K562 (cell line): ENCODE data around the gene EPHB2. TPM values are rescaled to one million over a fixed set of nuclear protein-coding genes. Genes with fewer than 3 reads are reported as not detected.
"Not testable (repeated sequence)": the region's sequence is repeated elsewhere in the genome, so short reads cannot be mapped to it uniquely, and the experiment has no call there.

Experiments used
- ATAC-seq: fragments of 200-7000 bp; cut with Tn5 transposase; 3 replicates; pipeline ENCODE4 v1.9.1; 2020; ENCODE audit warnings: moderate library complexity
- BruUV-seq: library from RNA; stranded (reverse); fragments of 400-500 nt; replicated peaks from 2 replicates; lab custom pipeline; 2021; lab: Mats Ljungman, UMichigan
- CTCF ChIA-PET: fragments of 300-600 bp; formaldehyde crosslinking; extraction: SDS; loops from one replicate; lab custom pipeline; 2021; ENCODE audit warnings: low intra/inter-chr PET ratio; lab: Yijun Ruan, JAX
- POLR2A ChIA-PET: fragments of 300-600, 350-650 bp; sonication (Branson Sonifier 250); formaldehyde crosslinking; extraction: SDS; loops from one replicate; lab custom pipeline; 2021; ENCODE audit warnings: antibody characterized with exemption, inconsistent platforms; lab: Yijun Ruan, JAX
- DNase-seq, 4 experiments: peaks; one replicate each; pipeline versions ENCODE4 v3.0.0 to v3.0.0-alpha.2; 2011 to 2018; ENCODE audit warnings: low spot score in 3 of 4, mixed read lengths in 3 of 4; ENCODE audit errors: extremely low read depth in 1 of 4
- FAIRE-seq: peaks from 2 replicates; lab custom pipeline; 2011; peaks lifted over from hg19 to GRCh38; lab: Jason Lieb, UNC
- H2AFZ ChIP-seq: 2 replicates; pipeline ENCODE4 v1.6.0; 2011; ENCODE audit warnings: low read depth, low read length, control low read depth, inconsistent platforms
- H3K27ac ChIP-seq: fragments of 200-600 bp; 3 replicates; pipeline ENCODE4 v1.8.0; 2011; ENCODE audit warnings: low read depth, mild to moderate bottlenecking, control low read depth, inconsistent platforms, low read length, moderate library complexity, mixed read lengths; ENCODE audit errors: extremely low read depth
- H3K27me3 ChIP-seq, 2 experiments: fragments of 300-600 bp in 1 of 2; 2 replicates in 1 of 2; 3 replicates in 1 of 2; pipeline versions ENCODE4 v1.6.0 to v1.8.0; 2011; ENCODE audit warnings: inconsistent platforms in 2 of 2, low read length in 2 of 2, mild to moderate bottlenecking in 1 of 2, mixed read lengths in 1 of 2, moderate library complexity in 1 of 2; ENCODE audit not compliant: control insufficient read depth in 2 of 2, insufficient read depth in 2 of 2
- H3K36me3 ChIP-seq: fragments of 300-600 bp; 3 replicates; pipeline ENCODE4 v1.8.0; 2011; ENCODE audit warnings: mild to moderate bottlenecking, low read length, inconsistent platforms; ENCODE audit not compliant: control insufficient read depth, insufficient read depth
- H3K4me1 ChIP-seq, 2 experiments: fragments of 200-600 bp in 1 of 2; replicated peaks in 1 of 2; 2 replicates in 1 of 2; 3 replicates in 1 of 2; pipeline versions ENCODE4 v1.5.1 to v1.8.0; 2011; ENCODE audit warnings: inconsistent platforms in 2 of 2, low read length in 2 of 2, mild to moderate bottlenecking in 1 of 2, mixed read lengths in 1 of 2, moderate library complexity in 1 of 2; ENCODE audit not compliant: control insufficient read depth in 2 of 2, insufficient read depth in 2 of 2
- H3K4me2 ChIP-seq: 2 replicates; pipeline ENCODE4 v1.6.1; 2011; ENCODE audit warnings: low read length, control low read depth, inconsistent platforms, mixed read lengths; ENCODE audit not compliant: insufficient read depth
- H3K4me3 ChIP-seq: fragments of 200-600 bp; sonication (generic), shearing (Covaris generic); 2 replicates; pipeline ENCODE4 v1.5.1; 2016; ENCODE audit warnings: control low read depth, inconsistent platforms
- H3K79me2 ChIP-seq: fragments of 200-600 bp; 3 replicates; pipeline ENCODE4 v1.8.0; 2011; ENCODE audit warnings: low read length, inconsistent platforms; ENCODE audit not compliant: control insufficient read depth, insufficient read depth
- H3K9ac ChIP-seq, 2 experiments: 2 replicates each; pipeline versions ENCODE4 v1.6.0 to v1.6.1; 2011; ENCODE audit warnings: low read depth in 2 of 2, low read length in 2 of 2, control low read depth in 1 of 2, inconsistent platforms in 1 of 2, mild to moderate bottlenecking in 1 of 2, mixed read lengths in 1 of 2; ENCODE audit not compliant: insufficient read depth in 1 of 2
- H3K9me1 ChIP-seq: one replicate; pipeline ENCODE4 v1.6.0; 2011; ENCODE audit warnings: inconsistent platforms, mild to moderate bottlenecking, low read length, moderate library complexity; ENCODE audit not compliant: control insufficient read depth, insufficient read depth
- H3K9me3 ChIP-seq: replicated peaks from 2 replicates; pipeline ENCODE4 v1.5.1; 2011; ENCODE audit warnings: low read depth, low read length, inconsistent platforms; ENCODE audit not compliant: control insufficient read depth, insufficient read depth
- H4K20me1 ChIP-seq: replicated peaks from 2 replicates; pipeline ENCODE4 v1.6.1; 2011; ENCODE audit warnings: low read length, inconsistent platforms, mixed read lengths; ENCODE audit not compliant: control insufficient read depth, insufficient read depth
- CBX3 ChIP-seq, 2 experiments: IDR thresholded peaks; 1 replicate in 1 of 2; 2 replicates in 1 of 2; pipeline ENCODE4 v1.6.1; 2012; ENCODE audit warnings: inconsistent platforms in 2 of 2, low read length in 2 of 2, borderline replicate concordance in 1 of 2, control low read depth in 1 of 2
- FOSL1 ChIP-seq: fragments of 200-800 bp; sonication (Bioruptor generic); conservative IDR thresholded peaks from 2 replicates; pipeline ENCODE4 v1.6.1; 2016; ENCODE audit warnings: missing genetic modification characterization, missing compliant biosample characterization
- FOXO4 ChIP-seq: fragments of 450-650 bp; formaldehyde crosslinking; IDR thresholded peaks from 2 replicates; pipeline ENCODE4 v1.4.0; 2020; ENCODE audit warnings: mild to moderate bottlenecking, moderate library complexity
- RBM17 ChIP-seq: fragments of 200-400 bp; formaldehyde crosslinking; IDR thresholded peaks from 2 replicates; pipeline ENCODE4 v1.6.1; 2017; ENCODE audit warnings: low read depth, mild to moderate bottlenecking, low read length, borderline replicate concordance
- ZBTB8A ChIP-seq: fragments of 450-650 bp; IDR thresholded peaks from 2 replicates; pipeline ENCODE4 v1.6.1; 2018; ENCODE audit warnings: mild to moderate bottlenecking, moderate library complexity; ENCODE audit not compliant: partially characterized antibody
- ZNF146 ChIP-seq: IDR thresholded peaks from one replicate; pipeline ENCODE4 v1.6.1; 2018; ENCODE audit warnings: missing compliant biosample characterization; ENCODE audit not compliant: unreplicated experiment
- ZNF408 ChIP-seq: fragments of 250-450 bp; sonication (Bioruptor Pico); IDR thresholded peaks from 2 replicates; pipeline ENCODE4 v1.4.0; 2020; ENCODE audit warnings: low read depth, mild to moderate bottlenecking, moderate library complexity
- WGBS: fragments of 100-300 bp; shearing (Covaris generic); methylation state at CpG from one replicate; pipeline ENCODE4 v1.1.6; 2016; ENCODE audit warnings: low coverage, mixed read lengths; ENCODE audit not compliant: insufficient coverage; ENCODE audit errors: missing lambda C conversion rate; 5-methylcytosine and 5-hydroxymethylcytosine counted together
- in situ Hi-C: fragments of 300-500 bp; cut with MboI; formaldehyde crosslinking; loops from 4 replicates; pipeline ENCODE4 v1.15.0; 2018; ENCODE audit warnings: inconsistent platforms, mixed read lengths
- intact Hi-C: fragments of 100-400 bp; cut with micrococcal nuclease; formaldehyde crosslinking; loops from 2 replicates; pipeline ENCODE4 v1.14.2; 2022
- polyA plus RNA-seq, 8 experiments: library from polyadenylated mRNA; depleted of rRNA in 4 of 8; stranded (reverse) in 5 of 8; unstranded in 3 of 8; fragments of >200 nt; fragmentation: Nextera tagmentation in 2 of 8; fragmentation: Illumina TruSeq in 1 of 8; extraction: Ambion mirVana in 2 of 8; extraction: Trizol in 1 of 8; gene quantifications; 2 replicates each; pipeline versions ENCODE4 v1.2.1 to v1.2.3, GENCODE V29; 2011 to 2014; ENCODE audit warnings: inconsistent platforms in 1 of 8, missing spikeins in 1 of 8
- total RNA-seq, 7 experiments: library from RNA; depleted of rRNA in 6 of 7; stranded (reverse); fragments of >200 nt in 6 of 7; fragmentation: Illumina TruSeq in 2 of 7; extraction: Trizol in 2 of 7; gene quantifications; 2 replicates each; pipeline versions ENCODE4 v1.2.1 to v1.2.3, GENCODE V29; 2011 to 2021; ENCODE audit warnings: low replicate concordance in 1 of 7

The EPHB2 gene
- total and polyA plus RNA-seq, 9 of the 15 experiments (the other 6 are each of a cell fraction or from before 2014, with no cell fraction given) = not detected

DNA sequence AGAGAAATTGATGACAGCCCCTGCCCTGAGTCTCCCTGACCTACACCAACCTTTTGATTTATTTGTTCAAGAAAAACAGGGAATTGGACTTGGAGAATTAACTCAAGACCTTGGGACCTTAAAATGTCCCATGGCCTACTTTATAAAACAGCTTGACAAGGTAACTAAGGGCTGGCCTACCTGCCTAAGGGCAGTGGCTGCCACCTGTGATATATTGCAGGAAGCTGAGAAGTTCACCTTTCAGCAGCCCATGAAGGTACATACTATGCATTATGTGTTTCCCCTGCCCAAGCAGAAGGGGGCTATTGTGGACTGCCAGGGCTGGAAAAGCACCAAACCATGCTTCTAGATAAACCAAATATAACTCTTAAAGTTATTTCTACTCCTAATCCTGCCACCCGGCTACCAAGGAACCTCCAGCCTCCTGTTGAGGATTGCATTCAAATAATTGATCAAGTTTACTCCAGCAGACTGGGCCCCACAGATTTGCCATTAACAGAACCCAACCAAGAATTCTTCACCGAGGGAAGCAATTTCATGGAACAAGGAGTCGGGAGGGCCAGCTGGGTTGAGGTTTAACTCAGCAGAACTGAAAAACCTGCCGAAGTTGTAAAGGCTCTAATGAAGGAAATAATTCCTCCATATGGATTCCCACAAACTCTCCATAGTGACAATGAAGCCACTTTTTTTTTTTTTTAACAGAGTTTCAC lies 233.9 kb downstream of the EPHB2 start:
- ChIA-PET POLR2A (no interaction called here), CTCF (no interaction called here)
- in situ Hi-C loops (no loop called here), intact Hi-C loops (no loop called here)
- H3K79me2 ChIP-seq = no peaks in the 10 kb centered on the region
- BruUV-seq = no TSS peak
- peaks cover 20 to 37% of the 10 kb centered on the region in 2 experiments for H3K27me3 ChIP-seq
- whole genome bisulfite sequencing = 1% methylated on average over 4 of the region's 4 CpGs
- H2AFZ ChIP-seq = no peak overlapping the region
- no peak overlapping the region for H3K27ac ChIP-seq
- no peaks in the 10 kb centered on the region for H4K20me1 ChIP-seq
- H3K4me2 ChIP-seq = no peak overlapping the region
- no peaks in the 10 kb centered on the region for H3K36me3 ChIP-seq
- H3K4me3 ChIP-seq = no peak overlapping the region
- TF ChIP-seq FOSL1 (tag) = no peak
- no peak for TF ChIP-seq CBX3 (IDR thresholded peaks at IDR 0.05; ENCODE audit: borderline replicate concordance in 1 of 2, low read length in 2 of 2)
- TF ChIP-seq ZNF146 = no peak
- no peak for TF ChIP-seq ZNF408 (CRISPR knock-in tag)
- TF ChIP-seq FOXO4 (CRISPR knock-in tag) = no peak
- no peak for TF ChIP-seq ZBTB8A
- no peak for TF ChIP-seq RBM17
- no peak for ATAC-seq
- FAIRE-seq = no peak
- no peaks in the 10 kb centered on the region; the same call in 1 of the 2 replicates for H3K9me3 ChIP-seq
- H3K4me1 ChIP-seq = no peaks in the 10 kb centered on the region
- no peak overlapping the region for H3K9ac ChIP-seq
- no peak for DNase-seq
- H3K9me1 ChIP-seq = no peaks in the 10 kb centered on the region

DNA sequence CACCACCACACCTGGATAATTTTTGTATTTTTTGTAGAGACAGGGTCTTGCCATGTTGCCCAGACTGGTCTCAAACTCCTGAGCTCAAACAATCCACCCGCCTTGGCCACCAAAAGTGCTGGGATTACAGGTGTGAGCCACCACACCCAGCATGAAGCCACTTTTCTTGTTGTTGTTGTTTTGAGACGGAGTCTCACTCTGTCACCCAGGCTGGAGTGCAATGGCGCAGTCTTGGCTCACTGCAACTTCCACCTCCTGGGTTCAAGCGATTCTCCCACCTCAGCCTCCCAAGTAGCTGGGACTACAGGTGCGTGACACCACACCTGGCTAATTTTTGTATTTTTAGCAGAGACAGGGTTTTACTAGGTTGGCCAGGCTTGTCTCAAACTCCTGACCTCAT lies 234.5 kb downstream of the EPHB2 start:
- H3K36me3 ChIP-seq, FAIRE-seq, H3K4me2 ChIP-seq, POLR2A ChIA-PET, H3K9me1 ChIP-seq, in situ Hi-C loops, H3K4me3 ChIP-seq, H4K20me1 ChIP-seq, CTCF ChIA-PET, H3K9ac ChIP-seq, BruUV-seq, H2AFZ ChIP-seq, H3K27ac ChIP-seq, ATAC-seq, H3K9me3 ChIP-seq, H3K4me1 ChIP-seq, intact Hi-C loops, DNase-seq, H3K79me2 ChIP-seq: not testable (repeated sequence)
- peaks cover 20 to 37% of the 10 kb centered on the region in 2 experiments for H3K27me3 ChIP-seq
- WGBS = 5% methylated on average over 5 of the region's 5 CpGs
